ENCODE data around the gene INPP4B. TPM values are rescaled to one million over a fixed set of nuclear protein-coding genes. Genes with fewer than 3 reads are reported as not detected.

The INPP4B gene
- total RNA-seq, 1 experiment from 2014 or later = 14.3 TPM

GRCh38 chr4:142326181-142326580, 519.9 kb downstream of the INPP4B start:
- ChIA-PET POLR2A (no interaction called here), RAD21 (ENCODE audit: low non-redundant PET in 1 of 2, low total read pairs in 2 of 2, uncharacterized antibody in 2 of 2, unreplicated experiment in 2 of 2) (no interaction called here), CTCF (no interaction called here)
- H3K27me3 ChIP-seq (ENCODE audit: insufficient read depth, low read length) = no peaks in the 10 kb centered on the region
- H4K20me1 ChIP-seq (ENCODE audit: insufficient read depth) = no peaks in the 10 kb centered on the region
- no peaks in the 10 kb centered on the region; a peak in 1 of 4 replicates for H3K4me1 ChIP-seq (ENCODE audit: control insufficient read depth in 1 of 2, insufficient read depth in 2 of 2, low read length in 2 of 2)
- no peak for ATAC-seq
- no peaks in the 10 kb centered on the region for H3K9me3 ChIP-seq (ENCODE audit: control insufficient read depth in 1 of 2, insufficient read depth in 1 of 2, low read depth in 1 of 2, low read length in 2 of 2)
- no peak overlapping the region for H3K27ac ChIP-seq (ENCODE audit: low read depth, low read length)
- no peaks in the 10 kb centered on the region for H3K36me3 ChIP-seq (ENCODE audit: control insufficient read depth in 1 of 2, insufficient read depth in 2 of 2, low read length in 2 of 2)
- intact Hi-C loops (cut with micrococcal nuclease) = no loop called here
- no peaks in the 10 kb centered on the region for H3K9me2 ChIP-seq (ENCODE audit: insufficient read depth)
- no peak overlapping the region for H3K9ac ChIP-seq (ENCODE audit: low read length)
- no TSS peak for BruUV-seq (replicated peaks)
- no peak overlapping the region for H3K4me2 ChIP-seq (ENCODE audit: low read length)
- no peak for DNase-seq (ENCODE audit: low read depth, low spot score)
- no peaks in the 10 kb centered on the region for H3K79me2 ChIP-seq (ENCODE audit: insufficient read depth, low read length)
- TF ChIP-seq MAX (IDR thresholded peaks at IDR 0.05) (no peak), CTCF (IDR thresholded peaks at IDR 0.05 in 2 of 3, conservative IDR thresholded peaks at IDR 0.05 in 1 of 3; ENCODE audit: borderline replicate concordance in 1 of 3, insufficient read depth in 1 of 3, low read depth in 2 of 3, low read length in 2 of 3) (no peak), YY1 (IDR thresholded peaks at IDR 0.05; ENCODE audit: extremely low read depth, insufficient replicate concordance, low read depth, low read length) (no peak), FOSL1 (IDR thresholded peaks at IDR 0.05; ENCODE audit: low read depth) (no peak), POLR2A (IDR thresholded peaks at IDR 0.05; ENCODE audit: borderline replicate concordance, extremely low read depth, insufficient read depth, insufficient read length) (no peak), POLR2AphosphoS5 (IDR thresholded peaks at IDR 0.05; ENCODE audit: low read depth, low read length) (no peak), ZFX (IDR thresholded peaks at IDR 0.05) (no peak), JUND (IDR thresholded peaks at IDR 0.05) (no peak), ZBTB33 (IDR thresholded peaks at IDR 0.05; ENCODE audit: extremely low read depth, insufficient replicate concordance, low read length) (no peak), REST (IDR thresholded peaks at IDR 0.05; ENCODE audit: low read depth) (no peak), CBX3 (IDR thresholded peaks at IDR 0.05; ENCODE audit: low read depth) (no peak), CEBPB (IDR thresholded peaks at IDR 0.05; ENCODE audit: low read depth) (no peak), ATF3 (IDR thresholded peaks at IDR 0.05) (no peak)
- H3K4me3 ChIP-seq (replicated peaks in 1 of 2; ENCODE audit: low read depth in 1 of 2, low read length in 2 of 2) = no peak overlapping the region
- no peak overlapping the region for H2AFZ ChIP-seq (ENCODE audit: low read depth, low read length, poor library complexity, severe bottlenecking)
